Jurkat, Clone E6-1 (cell line): ENCODE data around the gene NPM3.
"Not testable (repeated sequence)": the region's sequence is repeated elsewhere in the genome, so short reads cannot be mapped to it uniquely, and the experiment has no call there.

ENCODE experiments used
- DNase-seq: peaks from one replicate; pipeline ENCODE4 v3.0.0-alpha.2; 2011; ENCODE audit warnings: low read depth, low spot score
- H3K4me3 ChIP-seq: 2 replicates; pipeline ENCODE4 v1.5.1; 2011; ENCODE audit warnings: mild to moderate bottlenecking, low read length, control low read depth, moderate library complexity

Gene NPM3

DNA sequence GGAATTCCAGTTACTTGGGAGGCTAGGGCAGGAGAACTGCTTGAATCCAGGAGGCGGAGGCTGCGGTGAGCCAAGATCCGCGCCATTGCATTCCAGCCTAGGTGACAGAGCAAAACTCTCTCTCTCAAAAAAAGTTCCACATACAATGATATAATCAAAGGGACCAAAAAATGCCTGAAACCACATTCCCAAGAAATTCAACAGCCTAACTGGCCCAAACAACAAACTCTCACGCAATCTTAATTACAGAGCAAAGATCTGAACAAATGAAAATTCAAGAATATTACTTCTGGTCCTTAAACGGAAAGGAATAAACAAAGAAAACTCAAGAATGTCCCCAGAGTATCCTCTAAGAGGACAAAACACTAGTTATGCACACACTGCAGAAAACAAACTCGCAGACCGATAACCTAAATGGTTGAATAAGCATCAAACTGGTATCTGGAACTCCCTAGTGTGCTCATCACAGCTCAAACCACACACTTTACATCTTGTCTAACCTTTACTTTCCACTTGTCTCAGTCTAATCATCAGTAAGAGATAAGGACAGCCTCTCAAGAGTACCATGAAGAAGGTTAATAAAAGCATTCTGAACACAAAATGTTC lies 31.3 kb upstream of the NPM3 start:
- no peak for DNase-seq
- no peak overlapping the region for H3K4me3 ChIP-seq

DNA sequence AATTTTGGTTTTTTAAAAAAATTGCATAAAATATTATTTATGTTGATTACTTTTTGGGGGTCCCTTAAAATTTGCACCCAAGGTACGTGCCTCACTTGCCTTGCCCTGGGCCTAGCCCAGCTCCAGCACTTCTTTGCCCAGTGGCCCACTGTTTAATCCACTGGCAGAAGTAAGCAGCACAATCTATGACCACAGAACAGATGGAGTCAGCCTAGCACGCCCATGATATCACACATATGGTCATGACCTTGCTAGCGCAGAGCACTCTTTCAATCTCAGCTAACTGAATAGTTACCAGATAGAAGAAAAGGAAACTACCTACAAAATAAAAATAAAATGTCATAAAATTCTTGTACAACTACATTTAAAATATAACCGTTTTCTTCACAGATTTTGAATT lies 29.4 kb upstream of the NPM3 start:
- no peak for DNase-seq
- no peak overlapping the region for H3K4me3 ChIP-seq

DNA sequence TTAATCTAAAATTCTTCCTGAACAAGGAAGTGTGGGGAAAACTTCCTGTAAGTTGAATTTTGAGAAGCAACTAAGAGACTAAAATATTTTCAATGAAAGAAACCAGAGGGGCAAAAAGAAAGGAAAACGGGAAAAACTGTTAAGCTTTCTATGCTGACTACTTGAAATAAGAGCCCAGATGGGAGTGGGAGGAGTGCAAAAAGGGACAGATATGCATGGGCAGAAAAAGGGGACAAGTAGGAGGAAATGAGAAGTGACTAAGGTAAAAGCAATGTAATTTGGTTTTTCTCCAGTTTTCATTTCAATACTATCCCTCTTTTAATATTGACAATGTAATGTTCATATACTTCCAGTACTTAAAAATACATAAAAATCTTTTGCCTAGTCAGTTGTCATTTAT lies 23.9 kb upstream of the NPM3 start:
- no peak for DNase-seq

DNA sequence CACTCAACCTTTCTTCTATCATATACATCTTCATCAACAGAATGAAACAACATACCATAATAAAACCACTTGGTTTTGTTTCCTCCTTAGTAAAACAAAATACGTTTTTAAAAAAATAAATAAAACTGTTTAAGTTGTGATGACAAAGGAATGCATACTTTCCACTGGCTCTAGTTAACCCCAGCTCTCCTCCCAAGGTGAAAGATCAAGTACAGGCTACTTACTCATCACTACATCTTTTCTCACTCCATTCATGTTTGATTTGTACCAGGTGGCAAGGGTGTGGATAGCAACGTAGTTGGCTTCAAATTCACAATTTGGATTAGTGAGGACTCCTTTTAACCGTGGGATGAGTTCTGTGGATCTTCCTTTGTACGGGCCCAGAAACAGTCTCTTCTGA lies 20.3 kb upstream of the NPM3 start:
- no peak for DNase-seq
- H3K4me3 ChIP-seq, result no peak overlapping the region

More for the DNA sequence above, 23.9 kb upstream of the NPM3 start:
- no peak overlapping the region for H3K4me3 ChIP-seq

DNA sequence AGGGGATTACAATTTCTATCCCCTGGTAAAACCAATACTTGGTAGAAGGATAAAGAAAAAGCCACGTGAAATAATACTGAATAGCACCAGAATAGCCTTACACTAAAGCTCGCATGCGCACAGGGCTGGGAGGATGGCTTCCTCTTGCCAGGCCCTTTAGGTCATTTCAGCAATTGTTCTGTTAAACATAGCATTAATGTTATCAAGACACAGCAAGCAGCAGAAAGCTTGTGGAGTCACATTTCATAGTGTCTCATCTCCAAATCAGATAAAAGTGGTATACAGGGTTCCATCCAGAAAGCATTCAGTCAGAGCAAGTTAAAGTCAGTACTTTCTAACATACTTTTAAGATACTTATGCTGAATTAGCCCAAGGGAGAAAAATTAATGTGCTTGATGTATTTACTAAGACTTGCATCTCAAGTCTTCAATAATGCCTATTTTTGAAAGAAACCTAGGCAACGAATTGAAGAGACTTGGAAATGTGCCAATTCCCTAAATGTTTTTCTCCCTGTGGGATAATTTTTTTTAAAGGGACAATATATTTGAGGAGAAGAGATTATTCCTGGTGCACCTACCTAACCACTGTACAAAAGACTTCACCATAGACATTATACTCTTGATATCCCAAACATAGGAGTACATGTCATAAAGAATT lies 14.3 kb upstream of the NPM3 start:
- DNase-seq, result no peak
- H3K4me3 ChIP-seq, result no peak overlapping the region

DNA sequence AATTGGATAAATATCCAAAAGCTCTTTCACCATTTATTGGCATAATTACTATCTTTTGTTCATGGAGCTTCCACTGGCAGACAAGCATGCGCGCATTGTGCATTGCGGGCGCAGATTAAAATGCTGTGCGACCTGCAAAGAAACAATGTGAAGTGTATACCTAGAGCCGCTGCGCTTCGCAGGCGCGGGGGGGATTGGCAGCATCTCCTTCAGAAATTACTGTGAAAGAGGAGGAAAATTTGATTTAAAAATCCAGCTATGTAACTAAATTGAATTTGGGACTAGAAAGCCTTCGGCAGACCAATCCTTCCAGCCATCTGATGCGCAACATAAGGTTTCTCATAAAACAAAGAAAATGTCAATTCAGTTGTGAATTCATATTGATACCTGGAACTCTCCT lies 10.3 kb upstream of the NPM3 start:
- no peak overlapping the region for H3K4me3 ChIP-seq
- DNase-seq, result no peak

DNA sequence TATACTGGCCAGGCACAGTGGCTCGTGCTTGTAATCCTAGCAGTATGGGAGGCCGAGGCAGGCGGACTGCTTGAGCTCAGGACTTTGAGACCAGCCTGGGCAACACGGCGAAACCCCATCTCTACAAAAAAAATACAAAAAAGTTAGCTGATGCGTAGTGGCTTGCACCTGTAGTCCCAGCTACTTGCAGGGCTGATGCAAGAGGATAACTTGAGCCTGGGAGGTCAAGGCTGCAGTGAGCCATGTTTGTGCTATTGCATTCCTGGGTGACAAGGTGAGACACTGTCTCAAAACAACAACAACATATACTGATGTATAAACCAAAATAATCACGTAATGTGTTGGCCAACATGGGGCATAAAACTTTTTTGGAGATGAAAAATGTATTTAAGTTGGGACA lies 6.4 kb upstream of the NPM3 start:
- DNase-seq, result no peak

DNA sequence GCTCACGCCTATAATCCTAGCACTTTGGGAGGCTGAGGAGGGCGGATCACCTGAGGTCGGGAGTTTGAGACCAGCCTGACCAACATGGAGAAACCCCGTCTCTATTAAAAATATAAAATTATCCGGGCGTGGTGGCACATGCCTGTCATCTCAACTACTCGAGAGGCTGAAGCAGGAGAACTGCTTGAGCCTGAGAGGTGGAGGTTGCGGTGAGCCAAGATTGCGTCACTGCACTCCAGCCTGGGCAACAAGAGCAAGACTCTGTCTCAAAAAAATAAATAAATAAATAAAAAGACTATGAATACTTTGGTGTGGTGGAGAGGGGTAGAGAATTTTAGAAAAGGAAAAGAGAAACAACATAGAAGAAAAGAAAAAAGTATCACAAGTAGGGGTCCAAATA lies 6.0 kb upstream of the NPM3 start:
- DNase-seq, H3K4me3 ChIP-seq: not testable (repeated sequence)

More for the DNA sequence above, 6.4 kb upstream of the NPM3 start:
- H3K4me3 ChIP-seq, result no peak overlapping the region

DNA sequence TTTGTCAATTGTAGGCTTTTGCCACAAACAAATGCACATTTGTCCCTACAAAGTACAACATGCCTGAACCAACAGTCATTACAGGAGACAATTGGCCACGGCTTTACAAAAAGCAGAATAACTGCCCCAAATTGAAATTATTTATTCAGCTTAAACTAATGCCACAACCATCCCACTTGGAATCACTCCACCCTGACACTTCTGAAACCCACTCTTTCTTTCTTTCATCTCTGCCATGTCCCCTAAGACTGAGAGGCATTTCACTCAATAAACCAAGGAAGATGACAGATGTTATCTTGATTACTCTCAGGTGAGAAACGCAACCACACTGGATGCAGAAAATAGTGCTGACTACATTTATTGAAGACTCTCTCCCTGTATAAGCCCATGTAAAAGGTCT lies 2.6 kb upstream of the NPM3 start:
- no peak for DNase-seq
- H3K4me3 ChIP-seq, result no peak overlapping the region

DNA sequence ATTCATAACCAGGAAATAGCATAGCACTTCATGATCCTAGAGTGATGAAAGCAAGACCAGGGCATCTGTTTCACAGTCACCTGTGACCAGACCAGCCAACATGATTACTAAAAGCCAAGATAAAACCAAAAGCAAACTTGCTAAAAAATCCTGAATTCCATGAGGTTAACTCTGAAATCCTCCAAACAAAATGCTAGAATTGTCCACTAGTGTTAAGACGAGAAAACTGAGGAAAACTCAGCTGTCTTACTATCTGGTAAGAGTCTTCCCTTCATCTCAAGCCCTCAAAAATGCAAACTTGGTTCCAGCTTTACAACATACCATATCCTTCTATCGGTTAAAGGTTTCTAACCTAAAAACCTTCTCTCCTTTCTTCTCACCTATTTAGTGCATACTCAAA lies 1.3 kb upstream of the NPM3 start:
- DNase-seq, result no peak
- H3K4me3 ChIP-seq, result no peak overlapping the region

DNA sequence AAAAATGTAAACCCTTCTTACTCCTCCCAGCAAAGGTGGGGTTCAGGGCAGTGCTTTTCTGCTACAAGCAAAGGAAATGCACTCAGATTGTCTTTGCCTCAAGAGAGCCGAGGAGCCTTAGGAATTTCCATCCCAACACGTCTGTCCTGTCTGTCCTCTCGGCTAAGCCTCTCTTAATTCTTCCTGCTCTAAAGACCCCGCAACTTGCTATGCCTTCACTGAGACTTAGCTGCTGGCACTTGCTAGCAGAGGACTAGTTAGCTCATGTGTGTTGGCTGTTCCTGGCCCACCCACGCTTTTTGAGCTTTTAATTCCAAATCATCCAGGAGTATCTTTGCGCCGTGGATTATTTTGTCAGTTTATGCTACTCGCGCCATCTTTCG lies 481 bp upstream of the NPM3 start:
- H3K4me3 ChIP-seq, result peak overlapping the region; percentile 97
- no peak for DNase-seq

DNA sequence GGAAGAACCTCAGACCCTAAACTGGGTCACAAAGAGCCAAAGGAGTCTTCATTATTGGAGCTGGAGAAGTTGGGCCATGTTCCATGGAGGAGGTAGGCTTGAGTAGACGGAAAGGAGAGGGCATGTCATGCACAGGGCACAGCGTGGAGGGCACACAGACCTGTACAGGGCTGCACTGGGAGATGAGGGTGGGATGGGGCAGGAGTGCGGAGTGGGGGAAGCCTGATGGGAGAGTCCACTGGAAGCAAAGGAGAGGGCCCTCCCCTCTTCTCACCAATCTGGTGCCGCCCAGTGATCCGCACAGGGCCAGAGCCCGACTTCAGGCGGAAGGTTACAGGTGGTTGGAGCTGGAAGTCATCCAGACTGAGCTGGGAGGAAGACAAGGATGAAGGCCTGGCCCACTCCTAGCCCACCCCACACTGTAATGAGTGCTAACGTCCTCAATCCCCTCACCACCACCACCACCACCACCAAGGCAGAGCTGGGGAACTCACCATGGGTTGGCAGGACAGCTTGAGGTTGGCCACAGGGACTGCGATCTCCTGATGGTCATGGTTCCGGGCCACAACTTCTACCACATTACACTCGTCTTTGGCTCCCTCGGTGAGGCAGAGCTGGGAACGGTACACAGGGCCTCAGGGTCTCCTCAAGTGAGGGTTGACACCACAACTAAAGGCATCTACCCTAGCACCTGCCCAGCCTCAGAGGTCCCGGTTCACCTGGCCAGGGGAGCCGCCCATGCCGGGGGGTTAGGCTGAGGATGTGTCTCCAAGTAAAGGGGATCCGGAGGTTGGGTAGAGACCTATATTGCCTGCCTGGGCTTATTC lies 1.0 kb downstream of the NPM3 start:
- DNase-seq, result no peak
- H3K4me3 ChIP-seq, result peak overlapping the region; percentile 97

DNA sequence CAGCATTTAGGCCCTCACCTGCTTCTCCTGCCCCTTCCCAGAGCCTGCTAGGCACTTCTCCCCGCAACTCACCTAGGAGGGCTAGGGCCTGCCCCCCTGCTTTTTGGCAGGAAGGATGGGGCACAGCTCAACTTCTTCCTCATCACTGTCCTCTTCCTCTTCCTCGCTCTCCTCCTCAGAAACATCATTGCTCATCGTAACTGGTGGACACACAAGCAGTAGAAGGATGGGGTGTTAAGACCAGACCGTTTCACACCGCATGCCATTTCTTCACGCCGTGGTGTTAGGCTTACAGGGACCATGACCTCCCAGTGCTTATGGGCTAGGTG lies 1.6 kb downstream of the NPM3 start:
- no peak for DNase-seq
- peak overlapping the region; percentile 97 for H3K4me3 ChIP-seq

DNA sequence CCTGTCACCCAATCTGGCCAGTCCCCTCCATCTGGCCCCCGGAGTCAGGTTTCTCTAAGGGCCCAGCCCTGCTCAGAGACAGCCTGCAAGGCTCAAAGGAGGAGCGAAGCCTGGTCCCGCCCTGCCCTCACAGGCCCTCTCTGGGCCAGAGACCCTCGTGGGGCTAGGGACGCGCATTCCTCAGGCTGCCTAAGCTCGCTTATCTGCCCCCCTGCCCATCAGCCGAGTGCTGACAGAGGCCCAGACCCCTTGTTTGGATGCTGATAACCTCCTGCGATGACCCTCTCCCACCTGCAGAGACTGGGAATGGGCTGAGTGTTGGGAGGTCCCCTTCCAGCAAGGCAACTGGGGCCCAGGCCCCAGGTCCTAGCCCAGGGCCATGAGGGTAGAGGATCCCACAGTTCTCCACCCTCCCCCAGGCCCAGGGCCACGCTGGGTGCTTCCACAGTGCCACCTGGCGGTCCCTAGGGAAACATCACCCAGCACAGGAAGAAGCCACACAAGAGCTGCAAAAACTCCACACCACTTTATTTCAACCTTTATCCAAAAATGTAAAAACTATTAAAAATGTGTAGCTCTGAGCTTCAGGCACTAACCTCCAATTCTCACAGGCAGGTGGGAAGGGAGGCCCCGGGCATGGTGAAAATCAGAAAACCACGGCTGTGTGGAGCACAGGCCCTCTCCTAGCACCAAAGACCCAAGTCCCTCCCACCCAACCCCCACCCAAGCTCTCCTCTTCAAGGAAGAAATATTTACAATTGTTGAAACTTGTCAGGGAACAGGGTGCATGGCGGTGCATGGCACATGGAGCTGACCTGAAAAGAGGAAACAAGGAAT lies 2.2 kb downstream of the NPM3 start:
- H3K4me3 ChIP-seq, result peak overlapping the region; percentile 97; the same call in 1 of the 2 replicates
- DNase-seq, result peak; percentile 45

DNA sequence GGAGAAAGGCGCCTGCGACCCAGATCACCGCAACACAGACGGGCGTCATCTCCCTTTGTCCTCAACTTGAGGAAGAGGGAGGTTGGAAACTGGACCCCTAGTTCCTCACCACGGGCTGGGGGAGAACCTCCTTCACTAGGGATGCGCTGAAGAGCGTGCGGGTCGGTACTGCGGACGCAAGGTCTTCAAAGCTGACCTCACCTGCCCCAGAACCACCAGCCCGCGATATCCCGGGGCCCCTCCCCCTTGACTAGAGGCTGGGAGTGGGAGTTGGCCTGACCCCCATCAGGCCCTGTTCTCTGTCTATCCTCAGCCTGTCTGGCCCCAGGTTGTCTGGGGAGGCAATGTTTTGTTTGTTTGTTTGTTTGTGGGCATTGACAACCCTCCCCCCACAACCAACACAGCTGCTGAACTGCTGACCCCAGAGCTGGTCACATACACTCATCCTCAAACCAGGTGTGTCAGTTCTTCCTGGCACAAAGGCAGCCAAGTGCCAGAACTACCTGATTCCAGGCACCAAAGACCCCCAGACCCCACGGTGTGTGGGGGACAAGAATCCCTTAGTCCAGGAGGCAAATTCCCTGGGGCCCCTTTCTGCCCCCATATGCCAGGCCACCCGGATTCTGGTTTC lies 2.9 kb downstream of the NPM3 start:
- no peak overlapping the region for H3K4me3 ChIP-seq
- DNase-seq, result no peak

DNA sequence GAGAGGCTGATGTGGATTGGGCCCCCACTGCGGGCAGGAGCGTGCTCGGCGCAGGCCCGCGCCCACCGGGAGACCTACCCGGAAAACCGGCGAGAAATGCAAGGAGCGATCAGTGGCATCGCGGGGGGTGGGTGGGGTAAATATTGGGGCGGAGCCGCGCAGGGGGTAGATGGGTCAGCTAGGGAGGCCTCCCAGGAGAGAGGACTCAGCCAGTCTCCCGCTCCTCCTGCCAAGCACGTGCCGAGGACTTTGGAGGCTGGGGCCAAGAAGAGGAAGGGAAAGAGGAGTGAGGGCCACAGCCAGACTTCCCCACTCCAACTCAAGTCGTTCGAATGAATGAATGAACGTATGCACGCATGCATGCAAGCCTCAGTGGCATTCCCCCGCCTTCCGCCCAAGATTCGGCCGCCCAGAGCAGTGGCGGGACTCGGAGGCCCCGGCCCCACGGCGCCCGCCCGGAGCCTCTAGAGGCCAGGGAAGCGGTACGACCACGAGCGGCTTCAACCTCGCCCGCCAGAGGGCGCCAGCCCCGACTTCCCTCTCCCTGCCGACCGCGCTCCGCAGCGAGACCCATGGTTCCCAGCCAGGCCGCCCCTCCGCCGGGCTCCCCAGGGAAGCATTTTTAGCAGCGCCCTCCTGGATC lies 3.6 kb downstream of the NPM3 start:
- no peak overlapping the region for H3K4me3 ChIP-seq
- DNase-seq, result peak; percentile 19

DNA sequence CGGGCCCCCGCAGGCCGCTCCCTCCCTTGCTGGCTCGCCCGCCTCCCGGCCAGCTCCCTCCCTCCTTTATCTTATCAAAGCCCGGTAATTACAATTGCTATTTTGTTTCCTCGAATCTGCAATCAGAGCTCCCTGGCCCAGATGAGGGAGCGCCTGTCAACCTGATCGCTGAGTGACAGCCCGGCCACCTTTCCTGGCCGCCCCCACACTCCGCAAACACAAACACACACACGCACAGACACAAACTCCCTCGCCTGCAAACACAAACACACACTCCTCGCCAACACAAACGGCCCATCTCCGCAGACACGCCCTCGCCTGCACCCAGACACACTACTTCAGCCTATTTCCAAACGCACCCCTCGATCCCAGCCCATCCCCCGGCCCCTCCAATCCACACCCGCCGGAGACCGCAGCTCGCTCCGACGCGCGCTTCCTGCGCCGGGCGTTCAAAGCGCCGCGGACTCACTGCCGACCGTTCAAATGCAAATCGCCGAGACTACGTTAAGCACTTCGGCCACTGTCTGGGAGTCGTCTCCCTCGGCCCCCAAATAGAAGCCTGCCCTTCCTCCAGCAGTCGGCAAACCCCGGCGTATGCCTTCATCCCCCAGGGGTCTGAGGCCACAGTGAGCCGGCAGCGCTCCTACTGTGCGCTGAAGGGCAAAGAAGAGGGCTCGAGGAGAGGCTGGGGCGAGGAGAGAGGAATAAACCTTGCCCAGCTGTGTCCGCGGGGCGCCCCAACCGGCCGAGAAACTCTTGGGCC lies 4.3 kb downstream of the NPM3 start:
- H3K4me3 ChIP-seq, result no peak overlapping the region
- no peak for DNase-seq

DNA sequence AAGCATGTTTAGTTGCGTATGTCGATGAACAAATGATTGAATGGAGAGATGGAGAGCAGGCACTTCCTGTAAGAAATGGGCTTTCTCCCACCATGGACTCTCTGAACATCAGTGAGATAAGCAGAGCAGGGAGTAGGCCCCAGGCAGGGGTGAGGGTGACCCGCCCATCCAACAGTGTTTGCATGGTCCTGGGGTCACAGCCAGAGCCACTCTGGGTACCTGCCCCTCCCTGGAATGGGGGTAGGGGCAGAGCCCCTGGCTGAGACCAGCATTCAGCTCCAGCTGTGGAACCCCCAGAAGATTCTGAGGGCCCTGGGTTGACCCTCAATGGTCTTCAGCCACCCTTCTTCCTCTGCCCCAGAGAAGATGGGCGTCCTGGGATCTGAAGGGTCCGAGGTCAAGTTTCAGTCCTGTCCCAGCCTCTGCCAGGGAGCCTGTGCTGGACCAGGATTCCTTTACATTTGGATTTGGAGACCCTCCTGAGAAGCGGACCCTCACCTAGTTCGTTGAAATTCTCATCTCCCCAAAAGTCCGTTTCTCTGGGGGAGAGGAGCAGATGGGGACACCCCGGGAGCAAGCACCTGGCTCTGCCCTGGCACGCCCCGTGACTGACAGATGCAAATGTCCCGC lies 5.0 kb downstream of the NPM3 start:
- H3K4me3 ChIP-seq, result no peak overlapping the region

More for the DNA sequence above, 5.0 kb downstream of the NPM3 start:
- no peak for DNase-seq
